NB4 (cell line): ENCODE measurements around the gene LAMB2.

ENCODE experiments used
- DNase-seq: peaks from one replicate; pipeline ENCODE4 v3.0.0; 2010; ENCODE audit warnings: low read depth
- H3K4me3 ChIP-seq: one replicate; pipeline ENCODE4 v1.5.1; 2011; ENCODE audit warnings: mild to moderate bottlenecking, low read depth, low read length, moderate library complexity
- CTCF ChIP-seq: IDR thresholded peaks from one replicate; pipeline ENCODE4 v1.5.1; 2012; ENCODE audit warnings: low read depth, low read length
- MAX ChIP-seq: IDR thresholded peaks from 2 replicates; pipeline ENCODE4 v1.6.1; 2011; ENCODE audit warnings: low read depth, low read length
- MYC ChIP-seq: IDR thresholded peaks from 2 replicates; pipeline ENCODE4 v1.6.1; 2011; ENCODE audit warnings: low read depth, low read length
- POLR2A ChIP-seq: IDR thresholded peaks from 2 replicates; pipeline ENCODE4 v1.6.1; 2011; ENCODE audit warnings: mild to moderate bottlenecking; ENCODE audit not compliant: insufficient read length; ENCODE audit errors: extremely low read depth

Gene LAMB2

GRCh38 chr3:49093853-49094767 is 38.7 kb downstream of the LAMB2 start, which contains the start of gene QRICH1:
Gene QRICH1, minus strand, starts transcription at chr3:49094071. Its CDS starts 17,054 bp downstream, at chr3:49077017.
- DNase-seq, result peak; percentile 97
- TF ChIP-seq POLR2A (peak; percentile 74), MAX (peak; percentile 63), CTCF (peak; percentile 68), MYC (peak; percentile 67)
- H3K4me3 ChIP-seq, result peak within 1 kb of the TSS; percentile 98

- peak; percentile 85 for DNase-seq
Observed at GRCh38 chr3:49092938-49093852, 39.7 kb downstream of the LAMB2 start.

GRCh38 chr3:49081429-49081828 is 51.4 kb downstream of the LAMB2 start:
- no peak overlapping the region for H3K4me3 ChIP-seq
- TF ChIP-seq CTCF (no peak), MYC (no peak), MAX (no peak), POLR2A (no peak)
- DNase-seq, result no peak

More at GRCh38 chr3:49092938-49093852, 39.7 kb downstream of the LAMB2 start:
- TF ChIP-seq MAX, result peak; percentile 37; the same call in 1 of the 2 replicates
- TF ChIP-seq CTCF, result no peak
- TF ChIP-seq POLR2A, result no peak
- peak; percentile 70 for TF ChIP-seq MYC
- H3K4me3 ChIP-seq, result peak overlapping the region; percentile 98

- TF ChIP-seq MAX (no peak), MYC (no peak), POLR2A (no peak), CTCF (no peak)
- H3K4me3 ChIP-seq, result no peak overlapping the region
- no peak for DNase-seq
Observed at GRCh38 chr3:49079270-49079669, 53.6 kb downstream of the LAMB2 start.

- TF ChIP-seq POLR2A, result no peak
- no peak for TF ChIP-seq MYC
- TF ChIP-seq MAX, result no peak
- no peak for TF ChIP-seq CTCF
- H3K4me3 ChIP-seq, result no peak overlapping the region
- DNase-seq, result no peak
Observed at GRCh38 chr3:49076646-49077045, 56.2 kb downstream of the LAMB2 start.
